Thyroid gland (tissue), 4 donors: ENCODE data around the gene PLA2G3. TPM values are rescaled to one million over a fixed set of nuclear protein-coding genes. Genes with fewer than 3 reads are reported as not detected.
A peak's percentile ranks its signal among the peaks of the same experiment; 100 is the strongest.

Experiments used
- DNase-seq, 2 donors: peaks; one replicate each; pipeline ENCODE4 v3.0.0-alpha.2; 2019
- H3K27ac ChIP-seq, 3 donors: fragments of 200-600 bp; sonication (generic); 1 replicate in 2 of 3; 2 replicates in 1 of 3; pipeline ENCODE4 v1.5.1; 2016 to 2019; ENCODE audit warnings: mild to moderate bottlenecking in 1 of 3, moderate library complexity in 1 of 3
- H3K27me3 ChIP-seq: fragments of 200-600 bp; sonication (generic); one replicate; pipeline ENCODE4 v1.5.1; 2019
- H3K36me3 ChIP-seq, 2 donors: fragments of 200-600 bp; sonication (generic); one replicate each; pipeline ENCODE4 v1.5.1; 2016 to 2019
- H3K4me1 ChIP-seq, 2 donors: fragments of 200-600 bp; sonication (generic); one replicate each; pipeline ENCODE4 v1.5.1; 2017 to 2019
- H3K4me3 ChIP-seq, 3 donors: fragments of 200-600 bp; sonication (generic); replicated peaks in 1 of 3; 1 replicate in 2 of 3; 2 replicates in 1 of 3; pipeline ENCODE4 v1.5.1; 2016; ENCODE audit warnings: mild to moderate bottlenecking in 1 of 3
- H3K9me3 ChIP-seq: fragments of 200-600 bp; sonication (generic); one replicate; pipeline ENCODE4 v1.5.1; 2017
- CTCF ChIP-seq, 6 experiments: fragments of 200-600 bp in 3 of 6; fragments of 450-650 bp in 3 of 6; sonication (generic) in 3 of 6; IDR thresholded peaks; one replicate each; pipeline ENCODE4 v1.5.1; 2016 to 2019; ENCODE audit warnings: antibody characterized with exemption in 6 of 6, mild to moderate bottlenecking in 2 of 6, inconsistent platforms in 1 of 6, moderate library complexity in 1 of 6
- POLR2A ChIP-seq, 2 donors: fragments of 450-650 bp; IDR thresholded peaks; one replicate each; pipeline ENCODE4 v1.6.1; 2017; ENCODE audit warnings: antibody characterized with exemption in 2 of 2, mild to moderate bottlenecking in 2 of 2, moderate library complexity in 1 of 2
- WGBS, 2 donors: methylation state at CpG; one replicate each; pipeline ENCODE4 v1.1.5; 2017; 5-methylcytosine and 5-hydroxymethylcytosine counted together
- intact Hi-C: fragments of 100-400 bp; cut with DNase I; formaldehyde crosslinking; loops from one replicate; pipeline ENCODE4 v1.15.1; 2023
- total RNA-seq, 4 donors: library from RNA; depleted of rRNA; stranded (reverse); fragments of >200 nt; gene quantifications; one replicate each; pipeline ENCODE4 v1.2.3, GENCODE V29; 2016

The PLA2G3 gene
- total RNA-seq: 1 to 10 TPM in 1 of 4 donors, under 1 TPM in 2, not detected in 1; 0.22 to 1.9 (median 0.83) TPM

GRCh38 chr22:31139866-31140716 is at the start of gene PLA2G3:
Gene PLA2G3 (minus strand): TSS chr22:31140508. CDS start chr22:31140354, 154 bp downstream.
- Histone ChIP-seq H3K9me3 (no peaks in the 10 kb centered on the region), H3K27me3 (no peaks in the 10 kb centered on the region), H3K4me3 (no peak within 1 kb of the TSS), H3K27ac (peak within 1 kb of the TSS in 2 of 3 donors; percentile 23 to 39), H3K4me1 (peaks cover 10 to 30% of the 10 kb centered on the region in 2 donors), H3K36me3 (no peaks in the 10 kb centered on the region)
- peak; percentile 84 to 90 for DNase-seq
- WGBS, 2 donors: 25 to 40% methylated on average over 15 to 16 of the region's 24 CpGs
- intact Hi-C loops: loop anchor here (5.0 kb wide), 1 partner anchor 33 kb away; the partner anchor contains the start of gene SELENOM
- TF ChIP-seq CTCF (IDR thresholded peaks at IDR 0.05) (peak in 2 of 6 experiments; percentile 23 to 44), POLR2A (IDR thresholded peaks at IDR 0.05) (peak in 1 of 2 donors; percentile 39)

- Histone ChIP-seq H3K4me1 (peaks cover 6 to 13% of the 10 kb centered on the region in 2 donors), H3K4me3 (no peak overlapping the region), H3K27me3 (no peaks in the 10 kb centered on the region), H3K27ac (no peak overlapping the region), H3K36me3 (peaks cover 0 to 4% of the 10 kb centered on the region in 2 donors), H3K9me3 (no peaks in the 10 kb centered on the region)
- intact Hi-C loops: no loop called here
- no peak for TF ChIP-seq CTCF (IDR thresholded peaks at IDR 0.05)
- no peak for TF ChIP-seq POLR2A (IDR thresholded peaks at IDR 0.05)
- no peak for DNase-seq
- 90 to 91% methylated on average over 6 of the region's 6 CpGs for WGBS, 2 donors
These were observed 47.3 kb upstream of the PLA2G3 start for GRCh38 chr22:31187627-31188026.

- no peaks in the 10 kb centered on the region for H3K27me3 ChIP-seq
- DNase-seq: no peak
- H3K36me3 ChIP-seq: peaks cover 0 to 4% of the 10 kb centered on the region in 2 donors
- H3K4me3 ChIP-seq: no peak overlapping the region
- H3K27ac ChIP-seq: no peak overlapping the region
- peaks cover 0 to 4% of the 10 kb centered on the region in 2 donors for H3K4me1 ChIP-seq
- no peaks in the 10 kb centered on the region for H3K9me3 ChIP-seq
- no peak for TF ChIP-seq CTCF (IDR thresholded peaks at IDR 0.05)
- TF ChIP-seq POLR2A (IDR thresholded peaks at IDR 0.05): no peak
- intact Hi-C loops: no loop called here
- WGBS, 2 donors: 98% methylated on average over 5 of the region's 5 CpGs
These were observed 44.7 kb upstream of the PLA2G3 start for GRCh38 chr22:31185056-31185455.

GRCh38 chr22:31184015-31184414 is 43.7 kb upstream of the PLA2G3 start:
- H3K27me3 ChIP-seq: no peaks in the 10 kb centered on the region
- no peak overlapping the region for H3K4me3 ChIP-seq
- intact Hi-C loops: no loop called here
- peaks cover 0 to 4% of the 10 kb centered on the region in 2 donors for H3K36me3 ChIP-seq
- H3K27ac ChIP-seq: no peak overlapping the region
- 97% methylated on average over 15 of the region's 30 CpGs; no CpG with 5 or more reads in 1 of the 2 donors for WGBS, 2 donors
- no peaks in the 10 kb centered on the region for H3K9me3 ChIP-seq
- no peak for TF ChIP-seq CTCF (IDR thresholded peaks at IDR 0.05)
- TF ChIP-seq POLR2A (IDR thresholded peaks at IDR 0.05): no peak
- H3K4me1 ChIP-seq: peaks cover 8 to 15% of the 10 kb centered on the region in 2 donors
- DNase-seq: no peak

- peak; percentile 86 to 92 for DNase-seq
- H3K4me3 ChIP-seq: no peak overlapping the region
- H3K4me1 ChIP-seq: peaks cover 16 to 32% of the 10 kb centered on the region in 2 donors
- no peaks in the 10 kb centered on the region for H3K9me3 ChIP-seq
- TF ChIP-seq CTCF (IDR thresholded peaks at IDR 0.05): no peak
- no peak for TF ChIP-seq POLR2A (IDR thresholded peaks at IDR 0.05)
- intact Hi-C loops: no loop called here
- H3K36me3 ChIP-seq: no peaks in the 10 kb centered on the region
- H3K27me3 ChIP-seq: no peaks in the 10 kb centered on the region
- peak overlapping the region; percentile 17 to 75 (median 18) for H3K27ac ChIP-seq
- 17 to 33% methylated on average over 1 of the region's 1 CpG for WGBS, 2 donors
These were observed 39.0 kb upstream of the PLA2G3 start for GRCh38 chr22:31179345-31179744.
